GM12891 (cell line): ENCODE results near the gene CWC15.

Experiments
- DNase-seq: peaks from one replicate; pipeline ENCODE4 v3.0.0; 2011; ENCODE audit warnings: low spot score; ENCODE audit not compliant: insufficient read length
- FAIRE-seq: peaks from 2 replicates; lab custom pipeline; 2011; peaks lifted over from hg19 to GRCh38; lab: Jason Lieb, UNC
- PAX5 ChIP-seq: IDR thresholded peaks from 2 replicates; pipeline ENCODE4 v1.6.1; 2011; ENCODE audit warnings: low read length, moderate library complexity, mild to moderate bottlenecking; ENCODE audit not compliant: insufficient read depth, severe bottlenecking
- POLR2A ChIP-seq: IDR thresholded peaks from 2 replicates; pipeline ENCODE4 v1.6.1; 2011; ENCODE audit warnings: low read depth, low read length, control low read depth
- POLR2AphosphoS5 ChIP-seq: IDR thresholded peaks from 2 replicates; pipeline ENCODE4 v1.6.1; 2011; ENCODE audit warnings: low read depth, low read length, control low read depth
- POU2F2 ChIP-seq: IDR thresholded peaks from 2 replicates; pipeline ENCODE4 v1.6.1; 2011; ENCODE audit warnings: low read depth, mild to moderate bottlenecking, control low read depth, low read length, moderate library complexity
- SPI1 ChIP-seq: IDR thresholded peaks from 2 replicates; pipeline ENCODE4 v1.6.1; 2011; ENCODE audit warnings: low read depth, low read length, control low read depth
- TAF1 ChIP-seq: IDR thresholded peaks from 2 replicates; pipeline ENCODE4 v1.6.1; 2011; ENCODE audit warnings: low read depth, low read length, control low read depth

Gene CWC15

DNA sequence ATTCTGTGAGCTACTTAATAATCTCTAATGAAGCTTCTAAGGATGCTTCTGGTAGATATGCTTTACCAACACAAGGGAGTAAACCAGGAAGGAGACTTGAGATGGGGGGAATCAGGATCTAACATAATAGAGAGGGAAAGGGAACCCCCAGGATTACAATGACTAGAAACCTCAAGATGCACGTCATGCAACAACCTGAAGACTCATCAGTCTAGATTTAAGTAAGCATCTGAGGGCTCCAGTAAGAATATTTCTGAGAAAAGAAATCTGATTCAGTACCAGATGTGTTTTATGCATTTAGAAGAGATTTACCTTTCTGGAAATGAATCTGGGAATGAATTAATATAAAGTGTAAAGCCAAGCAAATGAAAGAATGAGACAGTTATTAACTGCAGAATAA is 15.4 kb upstream of the CWC15 start:
- no peak for DNase-seq
- no peak for FAIRE-seq
- TF ChIP-seq POU2F2 (no peak), POLR2AphosphoS5 (no peak), TAF1 (no peak), PAX5 (no peak), SPI1 (no peak), POLR2A (no peak)

DNA sequence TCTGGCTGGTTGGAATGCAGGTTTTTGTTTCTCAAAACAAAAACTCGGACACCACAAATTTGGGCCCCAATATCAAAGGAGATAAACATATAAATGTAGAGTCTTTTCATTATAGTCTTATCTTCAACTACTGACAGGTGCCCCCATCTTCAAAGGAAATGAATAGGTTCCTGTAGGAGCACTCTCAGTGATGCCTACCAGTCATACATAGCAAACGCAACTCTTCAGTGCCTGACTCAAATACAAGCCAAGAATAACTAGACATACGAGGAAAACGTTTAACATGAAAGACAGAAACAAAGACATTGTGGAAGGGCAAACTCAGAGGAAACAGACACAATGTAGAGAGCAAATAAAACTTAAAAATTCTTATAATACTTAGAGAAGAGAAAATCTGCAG is 14.0 kb upstream of the CWC15 start:
- TF ChIP-seq TAF1 = no peak
- TF ChIP-seq POU2F2 = no peak
- no peak for TF ChIP-seq SPI1
- TF ChIP-seq POLR2AphosphoS5 = no peak
- TF ChIP-seq POLR2A = no peak
- TF ChIP-seq PAX5 = no peak
- DNase-seq = no peak
- FAIRE-seq = no peak

DNA sequence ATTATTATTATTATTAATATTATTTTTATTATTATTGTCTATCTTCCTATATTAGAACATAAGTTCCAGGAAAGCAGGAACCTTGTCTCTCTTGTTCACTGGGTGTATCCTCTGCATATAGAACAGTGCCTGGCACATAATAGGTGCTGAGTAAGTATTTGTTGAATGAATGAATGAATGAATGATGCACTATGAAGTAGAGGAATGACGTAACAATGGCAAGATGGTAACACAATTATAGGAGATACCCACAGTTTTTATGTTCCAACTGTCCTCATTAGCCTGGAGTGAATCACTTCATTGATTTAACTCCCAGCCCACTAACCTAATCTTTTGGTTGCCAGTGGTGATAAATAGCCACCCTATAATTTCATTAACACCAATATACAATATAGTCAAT is 2.2 kb upstream of the CWC15 start:
- FAIRE-seq = no peak
- no peak for DNase-seq
- no peak for TF ChIP-seq SPI1
- no peak for TF ChIP-seq POLR2A
- TF ChIP-seq TAF1 = no peak
- TF ChIP-seq PAX5 = no peak
- TF ChIP-seq POU2F2 = no peak
- no peak for TF ChIP-seq POLR2AphosphoS5

DNA sequence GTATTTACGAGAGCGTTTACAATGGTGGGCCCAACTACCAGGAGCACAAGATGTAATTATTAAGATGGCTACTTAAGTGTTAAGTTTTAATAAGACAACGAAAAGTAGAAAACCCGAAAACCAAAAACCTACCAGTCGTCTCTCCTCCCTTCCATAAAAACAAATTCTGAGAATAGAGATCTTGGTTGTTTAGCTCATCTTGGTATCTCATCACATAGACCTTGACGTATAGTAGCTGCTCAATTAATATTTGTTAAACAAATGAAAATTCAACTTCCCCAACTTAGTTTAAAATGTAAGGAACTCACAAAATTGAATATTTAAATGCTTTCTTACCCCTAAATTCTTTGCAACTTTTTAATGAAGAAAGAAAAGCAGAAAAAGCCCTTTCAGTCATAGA is 822 bp upstream of the CWC15 start:
- DNase-seq = no peak
- no peak for FAIRE-seq
- TF ChIP-seq SPI1 (no peak), POU2F2 (no peak), TAF1 (no peak), PAX5 (no peak), POLR2A (no peak), POLR2AphosphoS5 (no peak)

DNA sequence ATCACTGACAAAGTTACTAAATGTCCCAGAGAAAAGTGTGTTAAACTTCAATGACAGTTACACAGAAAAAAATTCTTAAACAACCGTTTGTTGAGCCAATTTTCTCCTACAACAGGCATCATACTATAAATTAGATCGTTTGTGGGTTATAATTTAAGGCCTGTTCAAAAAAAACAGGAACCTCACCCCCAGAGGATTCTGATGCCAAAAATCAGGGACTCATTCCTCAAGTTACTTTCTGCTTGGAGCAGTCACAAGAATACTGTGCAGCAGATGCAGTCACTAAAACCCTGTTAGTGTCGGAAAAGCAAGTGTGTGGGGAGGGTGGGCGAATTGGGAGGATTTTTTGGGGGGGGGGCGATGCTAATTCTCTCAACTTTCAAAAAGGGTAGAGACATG is 657 bp downstream of the CWC15 start:
- FAIRE-seq (no peak), DNase-seq (no peak)
- no peak for TF ChIP-seq POLR2AphosphoS5
- TF ChIP-seq TAF1 = no peak
- TF ChIP-seq SPI1 = no peak
- TF ChIP-seq POU2F2 = no peak

DNA sequence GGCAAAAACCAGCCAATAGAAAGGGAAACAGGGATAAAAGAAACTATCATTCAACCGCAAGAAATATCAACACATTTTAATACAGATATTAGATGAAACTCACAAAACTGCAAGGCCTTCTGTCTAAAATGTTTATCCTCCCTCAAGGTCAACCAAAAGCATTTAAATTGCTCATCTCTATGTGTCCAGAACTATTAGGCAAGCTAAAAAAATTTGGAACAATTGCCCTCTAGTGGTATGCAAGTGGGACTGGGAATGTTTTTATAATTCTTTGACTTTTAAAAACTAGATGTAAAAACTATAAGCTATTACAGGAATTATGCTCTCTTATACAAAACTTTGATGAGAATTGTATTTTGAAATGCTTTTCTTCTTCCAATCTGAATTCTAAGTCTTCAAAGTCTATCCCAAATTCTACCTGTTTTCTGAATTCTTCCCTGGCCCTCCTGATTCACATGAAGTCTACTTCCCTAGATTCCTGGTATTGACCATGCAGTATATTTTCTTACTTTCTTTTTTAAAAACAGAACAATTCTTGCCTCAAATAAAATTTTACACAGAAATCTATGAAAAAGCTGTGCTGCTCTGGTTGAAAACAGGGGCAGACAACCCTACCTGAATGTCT is 4.9 kb downstream of the CWC15 start:
- no peak for TF ChIP-seq POLR2AphosphoS5
- no peak for TF ChIP-seq SPI1
- TF ChIP-seq POLR2A = no peak
- no peak for TF ChIP-seq PAX5
- no peak for TF ChIP-seq TAF1
- TF ChIP-seq POU2F2 = no peak
- FAIRE-seq (no peak), DNase-seq (no peak)

DNA sequence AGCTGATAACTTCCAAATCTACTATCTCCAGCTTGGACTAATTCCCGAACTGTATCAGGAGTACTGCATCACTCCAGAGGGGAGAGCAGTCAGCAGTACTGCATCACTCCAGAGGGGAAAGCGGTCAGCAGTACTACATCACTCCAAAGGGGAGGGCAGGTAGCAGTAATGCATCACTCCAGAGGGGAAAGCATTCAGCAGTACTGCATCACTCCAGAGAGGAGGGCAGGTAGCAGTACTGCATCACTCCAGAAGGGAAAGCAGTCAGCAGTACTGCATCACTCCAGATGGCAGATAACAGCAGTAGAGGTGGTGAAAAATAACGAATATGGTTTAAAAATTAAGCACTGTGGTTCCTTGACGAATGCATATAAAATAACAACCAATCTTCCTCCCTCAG is 8.4 kb downstream of the CWC15 start:
- DNase-seq = no peak
- TF ChIP-seq TAF1 = no peak
- no peak for TF ChIP-seq POLR2AphosphoS5
- TF ChIP-seq POLR2A = no peak
- no peak for TF ChIP-seq SPI1
- TF ChIP-seq POU2F2 = no peak
- TF ChIP-seq PAX5 = no peak
- FAIRE-seq = no peak

DNA sequence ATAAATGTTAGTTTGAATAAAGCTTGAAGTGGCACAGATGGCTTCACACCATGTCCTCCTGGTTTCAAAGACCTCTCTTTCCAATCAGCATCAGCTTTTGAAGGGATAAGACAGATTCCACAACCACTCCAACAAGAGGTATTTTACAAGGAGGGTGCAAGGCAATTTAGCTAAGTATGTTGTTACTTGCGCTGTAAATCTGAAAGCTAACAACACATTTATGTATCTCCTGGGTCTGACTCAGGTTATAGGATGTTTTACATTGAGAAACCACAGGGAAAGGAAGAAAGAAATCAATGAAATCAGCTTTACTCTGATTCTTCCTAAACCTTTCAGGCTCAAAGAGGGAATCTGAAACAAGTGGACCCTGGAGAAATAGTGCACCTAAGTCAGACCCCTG is 12.1 kb downstream of the CWC15 start:
- FAIRE-seq (no peak), DNase-seq (no peak)
- TF ChIP-seq SPI1 (no peak), POLR2AphosphoS5 (no peak), TAF1 (no peak), POLR2A (no peak), PAX5 (no peak), POU2F2 (no peak)

DNA sequence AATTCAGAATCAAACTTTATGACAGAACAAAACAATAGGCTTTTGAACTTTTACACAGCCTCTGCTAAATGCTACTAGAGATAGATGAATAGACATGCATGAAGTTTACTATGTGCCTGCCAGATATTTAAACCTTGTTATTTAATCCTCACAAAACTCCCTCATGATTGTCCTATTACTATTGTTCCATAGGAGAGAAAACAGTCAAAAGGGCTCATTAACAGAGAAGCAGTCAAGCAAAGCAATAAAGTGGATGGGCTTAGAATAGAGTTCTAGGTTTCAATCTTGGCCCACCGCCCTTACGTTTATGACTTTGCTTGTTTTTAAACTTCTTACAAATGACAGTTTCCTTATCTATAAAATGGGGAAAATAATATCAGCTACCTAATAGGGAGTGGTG is 12.9 kb downstream of the CWC15 start:
- DNase-seq = no peak
- no peak for FAIRE-seq
- TF ChIP-seq POLR2AphosphoS5 (no peak), POU2F2 (no peak), PAX5 (no peak), POLR2A (no peak), TAF1 (no peak), SPI1 (no peak)

DNA sequence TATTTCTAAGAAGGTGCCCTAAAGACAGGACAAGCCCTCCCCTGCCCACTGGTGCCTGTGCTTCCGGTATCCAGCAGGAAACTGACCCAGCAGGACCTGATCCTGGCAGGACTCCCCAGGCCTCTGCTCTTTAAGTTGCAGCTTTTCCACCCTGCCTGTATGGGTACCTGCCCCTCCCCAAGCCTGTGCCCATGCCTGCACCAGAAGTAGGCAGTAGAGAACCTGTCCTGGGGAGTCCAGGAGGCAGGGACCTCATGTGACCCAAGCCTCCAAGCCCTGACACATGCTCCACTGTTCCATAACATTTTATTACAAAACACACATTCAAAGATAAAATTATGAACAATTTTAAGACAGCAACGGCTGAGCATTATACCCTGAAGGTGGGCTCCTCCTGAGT is 14.2 kb downstream of the CWC15 start:
- FAIRE-seq (no peak), DNase-seq (no peak)
- TF ChIP-seq POLR2AphosphoS5 (no peak), POLR2A (no peak), SPI1 (no peak), PAX5 (no peak), POU2F2 (no peak), TAF1 (no peak)

DNA sequence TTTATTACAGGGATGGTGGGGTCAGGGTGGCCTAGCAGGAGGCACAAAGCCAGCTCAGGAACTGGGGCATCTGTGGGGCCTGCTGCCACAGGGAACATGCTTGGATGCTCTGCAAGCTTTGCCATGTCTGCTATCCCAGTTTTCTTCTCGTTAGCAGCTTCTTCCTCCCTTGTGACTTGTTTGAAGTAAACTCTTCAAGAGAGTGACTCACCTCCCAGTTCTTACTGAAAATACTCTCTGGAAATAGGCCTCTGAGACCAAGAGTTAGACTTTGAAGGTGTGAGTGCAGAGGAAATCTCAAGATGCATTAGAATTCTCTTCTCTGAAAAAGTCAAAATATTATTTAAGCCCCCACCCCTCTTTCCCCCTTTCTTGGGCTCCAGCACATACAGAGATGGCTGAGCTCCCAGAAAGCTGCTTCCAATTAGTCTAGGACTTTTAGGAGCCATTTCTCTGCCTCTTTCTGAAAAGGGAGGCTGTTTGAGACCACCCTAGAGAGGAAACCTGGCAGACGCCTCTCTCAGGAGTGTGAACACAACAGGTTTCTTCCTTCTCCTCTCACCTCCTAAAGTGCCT is 15.1 kb downstream of the CWC15 start:
- TF ChIP-seq SPI1 = no peak
- TF ChIP-seq POLR2A = no peak
- no peak for TF ChIP-seq TAF1
- no peak for TF ChIP-seq POU2F2
- no peak for TF ChIP-seq PAX5
- TF ChIP-seq POLR2AphosphoS5 = no peak
- no peak for FAIRE-seq
- no peak for DNase-seq
